Measurements from ENCODE around the gene WARS2.

DNA sequence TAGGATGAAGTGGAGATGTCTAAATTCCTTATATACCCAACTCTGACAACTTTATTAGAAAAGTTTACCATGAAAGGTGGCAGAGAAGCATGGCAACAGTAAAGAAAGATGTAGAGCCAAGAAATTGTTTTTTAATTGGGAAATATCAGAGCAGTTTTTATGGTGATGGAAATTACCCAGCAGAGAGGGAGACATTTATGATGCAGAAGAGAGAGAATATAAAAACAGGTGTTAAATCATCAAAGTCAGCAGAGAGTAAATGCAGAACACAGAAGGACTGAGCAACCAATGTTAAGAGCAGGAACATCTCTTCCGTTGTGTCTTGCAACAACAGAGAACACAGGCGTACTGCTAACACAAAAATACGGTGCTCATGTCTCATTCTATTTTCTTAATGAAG lies 28.2 kb downstream of the WARS2 start:
- TF ChIP-seq, protein P1, sequence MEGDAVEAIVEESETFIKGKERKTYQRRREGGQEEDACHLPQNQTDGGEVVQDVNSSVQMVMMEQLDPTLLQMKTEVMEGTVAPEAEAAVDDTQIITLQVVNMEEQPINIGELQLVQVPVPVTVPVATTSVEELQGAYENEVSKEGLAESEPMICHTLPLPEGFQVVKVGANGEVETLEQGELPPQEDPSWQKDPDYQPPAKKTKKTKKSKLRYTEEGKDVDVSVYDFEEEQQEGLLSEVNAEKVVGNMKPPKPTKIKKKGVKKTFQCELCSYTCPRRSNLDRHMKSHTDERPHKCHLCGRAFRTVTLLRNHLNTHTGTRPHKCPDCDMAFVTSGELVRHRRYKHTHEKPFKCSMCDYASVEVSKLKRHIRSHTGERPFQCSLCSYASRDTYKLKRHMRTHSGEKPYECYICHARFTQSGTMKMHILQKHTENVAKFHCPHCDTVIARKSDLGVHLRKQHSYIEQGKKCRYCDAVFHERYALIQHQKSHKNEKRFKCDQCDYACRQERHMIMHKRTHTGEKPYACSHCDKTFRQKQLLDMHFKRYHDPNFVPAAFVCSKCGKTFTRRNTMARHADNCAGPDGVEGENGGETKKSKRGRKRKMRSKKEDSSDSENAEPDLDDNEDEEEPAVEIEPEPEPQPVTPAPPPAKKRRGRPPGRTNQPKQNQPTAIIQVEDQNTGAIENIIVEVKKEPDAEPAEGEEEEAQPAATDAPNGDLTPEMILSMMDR (IDR thresholded peaks at IDR 0.05): no peak
- TF ChIP-seq POLR2A (IDR thresholded peaks at IDR 0.05): no peak

Data from adrenal gland (tissue), 5 donors.